Suprapubic skin (tissue), 3 donors: ENCODE measurements around the gene RSBN1L.

Experiments used
- CTCF ChIP-seq, 2 donors: fragments of 200-600 bp in 1 of 2; fragments of 450-650 bp in 1 of 2; sonication (generic) in 1 of 2; IDR thresholded peaks; one replicate each; pipeline ENCODE4 v1.5.1; 2016 to 2019; ENCODE audit warnings: antibody characterized with exemption in 2 of 2, mild to moderate bottlenecking in 1 of 2, moderate library complexity in 1 of 2
- EP300 ChIP-seq: sonication (generic); formaldehyde crosslinking; IDR thresholded peaks from one replicate; pipeline ENCODE4 v1.6.1; 2017; ENCODE audit warnings: antibody characterized with exemption

DNA sequence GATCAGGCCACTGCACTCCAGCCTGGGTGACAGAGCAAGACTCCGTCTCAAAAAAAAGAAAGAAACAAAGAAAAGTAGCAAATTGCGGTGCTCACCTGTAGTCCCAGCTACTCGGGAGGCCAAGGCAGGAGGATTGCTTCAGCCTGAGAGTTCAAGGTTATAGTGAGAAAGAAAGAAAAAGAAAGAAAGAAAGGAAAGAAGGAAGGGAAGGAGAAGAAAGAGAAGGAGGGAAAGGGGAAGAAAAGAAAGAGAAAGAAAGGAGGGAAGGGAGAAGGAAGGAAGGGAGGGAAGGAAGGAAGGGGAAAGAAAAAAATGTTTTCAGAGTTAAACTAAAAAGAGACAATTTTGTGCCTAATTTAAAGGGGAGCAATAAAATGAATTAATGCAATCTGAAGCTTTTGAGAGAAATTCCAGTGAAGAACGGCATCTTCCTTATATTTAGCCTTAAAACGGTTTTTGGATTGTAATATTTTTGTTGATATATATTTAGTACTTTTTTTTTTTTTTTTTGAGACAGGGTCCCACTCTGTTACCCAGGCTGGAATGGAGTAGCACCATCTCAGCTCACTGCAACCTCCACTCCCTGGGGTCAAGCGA is 47.4 kb upstream of the RSBN1L start:
- TF ChIP-seq EP300 (no peak), CTCF (IDR thresholded peaks at IDR 0.05) (no peak)
